ENCODE results near the gene SLC25A34.

- TF ChIP-seq CTCF (IDR thresholded peaks at IDR 0.05) (no peak), TEAD4 (CRISPR knock-in tag; IDR thresholded peaks at IDR 0.05) (no peak), NFE2L1 (CRISPR knock-in tag; IDR thresholded peaks at IDR 0.05) (no peak), USF2 (CRISPR knock-in tag; IDR thresholded peaks at IDR 0.05) (no peak)
Measured at GRCh38 chr1:15705184-15705566, 30.9 kb upstream of the SLC25A34 start.

Data from WTC11 (cell line).